Heart left ventricle (tissue), 16 donors: ENCODE results near the gene PRELID2. TPM values are rescaled to one million over a fixed set of nuclear protein-coding genes. Genes with fewer than 3 reads are reported as not detected.
"Not testable (repeated sequence)": the region's sequence is repeated elsewhere in the genome, so short reads cannot be mapped to it uniquely, and the experiment has no call there.

Experiments used
- ATAC-seq, 4 donors: fragments of 200-7000 bp; cut with Tn5 transposase; one replicate each; pipeline ENCODE4 v1.9.1; 2020 to 2022; ENCODE audit warnings: moderate library complexity in 4 of 4, mild to moderate bottlenecking in 3 of 4, moderate number of reproducible peaks in 1 of 4
- DNase-seq, 5 donors: peaks; one replicate each; pipeline ENCODE4 v3.0.0-alpha.2; 2020
- H3K27ac ChIP-seq, 12 donors: fragments of 200-600 bp; sonication (generic) in 4 of 12; one replicate each; pipeline versions ENCODE4 v1.5.0 to v1.8.0; 2016 to 2022; ENCODE audit warnings: mild to moderate bottlenecking in 2 of 12
- H3K27me3 ChIP-seq, 9 donors: fragments of 200-600 bp; sonication (generic) in 2 of 9; one replicate each; pipeline versions ENCODE4 v1.5.1 to v1.8.0; 2016 to 2022; ENCODE audit warnings: mild to moderate bottlenecking in 3 of 9
- H3K36me3 ChIP-seq, 9 donors: fragments of 200-600 bp; sonication (generic) in 2 of 9; one replicate each; pipeline versions ENCODE4 v1.5.0 to v1.8.0; 2018 to 2022; ENCODE audit warnings: mild to moderate bottlenecking in 2 of 9
- H3K4me1 ChIP-seq, 12 donors: fragments of 200-600 bp; sonication (generic) in 4 of 12; one replicate each; pipeline versions ENCODE4 v1.5.0 to v1.8.0; 2016 to 2022; ENCODE audit warnings: mild to moderate bottlenecking in 3 of 12
- H3K4me3 ChIP-seq, 12 donors: fragments of 200-600 bp; sonication (generic) in 4 of 12; one replicate each; pipeline versions ENCODE4 v1.5.0 to v1.8.0; 2017 to 2022; ENCODE audit warnings: mild to moderate bottlenecking in 9 of 12, moderate library complexity in 4 of 12
- H3K9me3 ChIP-seq, 12 donors: fragments of 200-600 bp; sonication (generic) in 4 of 12; one replicate each; pipeline versions ENCODE4 v1.5.0 to v1.8.0; 2016 to 2022; ENCODE audit warnings: mild to moderate bottlenecking in 1 of 12
- CTCF ChIP-seq, 12 donors: fragments of 200-600 bp; sonication (generic) in 4 of 12; IDR thresholded peaks; one replicate each; pipeline versions ENCODE4 v1.5.0 to v1.8.0; 2018 to 2022; ENCODE audit warnings: antibody characterized with exemption in 12 of 12, mild to moderate bottlenecking in 5 of 12
- POLR2A ChIP-seq, 2 donors: fragments of 450-650 bp; IDR thresholded peaks; one replicate each; pipeline ENCODE4 v1.6.1; 2017; ENCODE audit warnings: antibody characterized with exemption in 2 of 2, mild to moderate bottlenecking in 2 of 2, moderate library complexity in 2 of 2
- WGBS, 4 donors: extraction: QIAGEN DNeasy Blood & Tissue Kit in 2 of 4; methylation state at CpG; one replicate each; pipeline versions ENCODE4 v1.1.5 to v1.1.7; 2013 to 2018; 5-methylcytosine and 5-hydroxymethylcytosine counted together
- intact Hi-C, 10 donors: fragments of 100-400 bp; cut with DNase I; formaldehyde crosslinking; loops; one replicate each; pipeline versions ENCODE4 v1.11.1 to v1.14.2; 2022
- polyA plus RNA-seq, 2 donors: library from polyadenylated mRNA; stranded (reverse); fragments of 200-250 nt; gene quantifications; one replicate each; pipeline ENCODE4 v1.2.3, GENCODE V29; 2013
- total RNA-seq, 9 donors: library from RNA; depleted of rRNA in 2 of 9; stranded (reverse); fragments of >200 nt in 2 of 9; fragmentation: NEBNext Ultra II Directional in 3 of 9; extraction: Animal tissue kit (Norgen Biotek cat#: 25700) in 3 of 9; gene quantifications; one replicate each; pipeline versions ENCODE4 v1.1.0 to v1.2.4, GENCODE V29; 2016 to 2023
- donor health status: ischemic (EF 13 %, LVEDD 7.1; RV severe dilation, severe dysfunction).
- donor health status: healthy with polysubstance abuse.
- donor health status: DM: no; HTN: yes; CAD: no.
- donor health status: DM: no; HTN: no; CAD: no.
- donor health status: ischemic (EF 25% LVEDD 6.9; RV normal size, moderate dysfunction).
- donor health status: ischemic (EF 25% LVEDD 5.7; RV mildly dilated, moderate dysfunction).
- donor health status: healthy.
- donor health status: DM: yes; HTN: yes; CAD: no.
- donor health status: ischemic (EF 35%, LVEDD 5.7; RV mildly dilated, moderate dysfunction).
- donor health status: nonischemic (EF 11% LVEDD 7.7; RV severe dilation, severe dysfunction).
- donor health status: DM: yes; HTN: yes; CAD: no.
- donor health status: PGD.
- donor health status: ischemic (EF 29% LVEDD 5.4; RV normal size, mild dysfunction).
- donor health status: nonischemic (EF 23%, LVEDD 6.1; RV moderate dilation, normal function).

The PRELID2 gene
- total and polyA plus RNA-seq, 11 donors: 1.2 to 26.7 (median 9.1) TPM

- Histone ChIP-seq H3K4me3 (no peak overlapping the region), H3K27me3 (no peaks in the 10 kb centered on the region), H3K36me3 (no peaks in the 10 kb centered on the region), H3K4me1 (no peaks in the 10 kb centered on the region), H3K9me3 (peaks cover 0 to 31% (median 3%) of the 10 kb centered on the region in 12 donors), H3K27ac (no peak overlapping the region)
- DNase-seq: no peak
- TF ChIP-seq POLR2A (IDR thresholded peaks at IDR 0.05): no peak
- TF ChIP-seq CTCF (IDR thresholded peaks at IDR 0.05): no peak
- peak in 1 of 4 donors; percentile 44 for ATAC-seq
- intact Hi-C loops: no loop called here
- WGBS, 4 donors: 93 to 97% (median 95%) methylated on average over 10 to 14 of the region's 14 CpGs
These were observed 91.6 kb downstream of the PRELID2 start for GRCh38 chr5:145743396-145744061.

GRCh38 chr5:145739843-145740242, 95.3 kb downstream of the PRELID2 start:
- no peak for ATAC-seq
- no peaks in the 10 kb centered on the region for H3K4me1 ChIP-seq
- no peaks in the 10 kb centered on the region for H3K36me3 ChIP-seq
- TF ChIP-seq POLR2A (IDR thresholded peaks at IDR 0.05) (no peak), CTCF (IDR thresholded peaks at IDR 0.05) (no peak)
- no peaks in the 10 kb centered on the region for H3K27me3 ChIP-seq
- H3K27ac ChIP-seq: no peak overlapping the region
- H3K9me3 ChIP-seq: peaks cover 0 to 11% (median 0%) of the 10 kb centered on the region in 12 donors
- intact Hi-C loops: no loop called here
- no peak overlapping the region for H3K4me3 ChIP-seq
- DNase-seq: no peak

GRCh38 chr5:145738227-145738626, 96.9 kb downstream of the PRELID2 start:
- no peak overlapping the region for H3K4me3 ChIP-seq
- ATAC-seq (no peak), DNase-seq (no peak)
- H3K36me3 ChIP-seq: no peaks in the 10 kb centered on the region
- TF ChIP-seq POLR2A (IDR thresholded peaks at IDR 0.05): no peak
- no peak for TF ChIP-seq CTCF (IDR thresholded peaks at IDR 0.05)
- H3K27me3 ChIP-seq: no peaks in the 10 kb centered on the region
- H3K27ac ChIP-seq: no peak overlapping the region
- peaks cover 0 to 11% (median 0%) of the 10 kb centered on the region in 12 donors for H3K9me3 ChIP-seq
- intact Hi-C loops: no loop called here
- H3K4me1 ChIP-seq: no peaks in the 10 kb centered on the region

- no peak overlapping the region for H3K27ac ChIP-seq
- H3K36me3 ChIP-seq: no peaks in the 10 kb centered on the region
- no peak overlapping the region for H3K4me3 ChIP-seq
- intact Hi-C loops: no loop called here
- ATAC-seq (no peak), DNase-seq (no peak)
- H3K4me1 ChIP-seq: no peaks in the 10 kb centered on the region
- TF ChIP-seq POLR2A (IDR thresholded peaks at IDR 0.05) (no peak), CTCF (IDR thresholded peaks at IDR 0.05) (no peak)
- H3K9me3 ChIP-seq: peaks cover 0 to 11% (median 0%) of the 10 kb centered on the region in 12 donors
- no peaks in the 10 kb centered on the region for H3K27me3 ChIP-seq
- WGBS, 4 donors: 82 to 100% (median 92%) methylated on average over 1 of the region's 1 CpG
These were observed 97.6 kb downstream of the PRELID2 start for GRCh38 chr5:145737578-145737977.

GRCh38 chr5:145729956-145730355, 105.2 kb downstream of the PRELID2 start:
- H3K27me3 ChIP-seq, ATAC-seq, DNase-seq, intact Hi-C loops, H3K4me3 ChIP-seq, H3K4me1 ChIP-seq, H3K27ac ChIP-seq: not testable (repeated sequence)
- H3K9me3 ChIP-seq: peaks cover 0 to 49% (median 17%) of the 10 kb centered on the region in 12 donors
- WGBS, 4 donors: 88 to 95% (median 93%) methylated on average over 1 of the region's 1 CpG
- H3K36me3 ChIP-seq: peaks cover 0 to 10% (median 0%) of the 10 kb centered on the region in 9 donors
